Ureter (tissue), 1 donor: ENCODE results near the gene ALS2CL. TPM values are rescaled to one million over a fixed set of nuclear protein-coding genes. Genes with fewer than 3 reads are reported as not detected.
A peak's percentile ranks its signal among the peaks of the same experiment; 100 is the strongest.
"Not testable (repeated sequence)": the region's sequence is repeated elsewhere in the genome, so short reads cannot be mapped to it uniquely, and the experiment has no call there.

Experiments used
- DNase-seq: peaks from one replicate; pipeline ENCODE4 v3.0.0-alpha.2; 2020; ENCODE audit warnings: low spot score
- total RNA-seq: library from RNA; stranded (reverse); gene quantifications from one replicate; pipeline ENCODE4 v1.2.4, GENCODE V29; 2023
- donor health status: DM: yes; HTN: yes; CAD: no.

The ALS2CL gene
- 64.5 TPM for total RNA-seq

DNA sequence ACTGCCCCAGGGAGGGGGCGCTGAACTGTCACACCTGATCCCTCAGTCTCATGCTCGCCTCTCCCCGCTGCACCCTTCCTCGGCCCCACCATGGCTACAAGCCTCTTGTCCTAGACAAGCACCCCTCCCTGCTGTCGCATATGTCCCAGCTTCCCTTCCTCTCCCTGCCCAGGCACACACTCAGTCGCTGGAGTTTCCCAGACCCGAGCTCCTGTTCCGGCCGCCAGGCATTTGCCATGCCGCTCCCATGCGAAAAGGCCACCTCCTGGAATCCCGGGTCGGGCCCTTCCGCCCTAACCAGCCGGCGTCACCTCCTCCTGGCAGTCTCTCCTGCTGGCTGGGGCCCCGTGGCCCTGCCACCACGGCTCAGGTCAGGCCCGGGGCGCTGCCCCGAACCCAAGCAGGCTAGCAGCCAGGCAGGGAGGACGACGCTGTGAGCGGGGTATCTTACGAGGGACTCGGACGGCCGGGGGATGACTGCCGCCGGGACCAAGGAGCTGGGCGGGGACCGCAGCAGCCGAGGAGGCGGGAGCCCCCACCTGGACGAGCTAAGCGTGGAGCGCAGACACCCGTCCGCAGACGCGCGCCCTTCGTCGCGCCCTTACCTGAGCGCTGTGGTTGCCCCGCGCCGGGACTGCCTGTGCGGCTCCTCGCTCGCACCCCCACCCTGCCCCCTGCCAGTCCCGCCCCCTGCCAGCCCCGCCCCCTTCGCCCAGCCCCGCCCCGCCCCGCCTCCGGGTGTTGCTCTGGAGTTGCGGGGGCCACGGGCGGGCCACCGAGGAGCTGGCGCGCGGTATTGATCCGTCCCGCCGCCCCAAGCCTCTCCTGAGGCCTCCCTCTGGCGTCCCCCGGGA lies at the start of gene ALS2CL:
TSS of gene ALS2CL (minus strand) at position 642 of the 854 bp plus-strand sequence. CDS start 4,239 bp downstream, outside the sequence.
- peak; percentile 65 for DNase-seq

DNA sequence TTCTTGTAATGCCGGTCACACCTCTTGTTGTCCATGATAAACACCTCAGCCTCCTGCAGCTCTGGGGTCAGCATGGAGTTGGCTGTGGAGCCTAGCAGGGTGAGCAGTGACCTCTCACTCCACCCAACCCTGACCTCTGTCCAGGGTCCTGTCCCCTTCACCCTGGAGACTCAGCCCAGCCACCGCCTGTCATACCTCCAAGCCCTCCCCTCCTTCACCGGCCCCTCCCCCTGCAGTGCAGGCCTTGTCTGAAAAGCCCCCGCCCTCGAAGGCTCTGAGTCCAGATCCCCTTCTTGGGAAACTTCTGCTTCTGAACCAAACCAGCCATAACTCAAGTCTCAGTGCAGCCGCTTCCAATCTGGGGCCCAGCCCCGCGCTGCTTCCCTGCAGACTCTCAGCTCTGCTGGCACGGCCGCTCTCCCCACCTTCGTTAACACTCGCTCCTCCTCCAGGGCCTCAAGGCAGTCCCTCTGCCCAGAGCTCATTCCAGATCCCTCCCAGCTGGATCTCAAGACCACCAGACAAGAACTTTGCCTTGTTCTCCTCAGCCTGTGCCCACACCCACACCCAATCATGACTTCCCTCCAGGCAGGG lies 49.6 kb upstream of the ALS2CL start:
- no peak for DNase-seq

DNA sequence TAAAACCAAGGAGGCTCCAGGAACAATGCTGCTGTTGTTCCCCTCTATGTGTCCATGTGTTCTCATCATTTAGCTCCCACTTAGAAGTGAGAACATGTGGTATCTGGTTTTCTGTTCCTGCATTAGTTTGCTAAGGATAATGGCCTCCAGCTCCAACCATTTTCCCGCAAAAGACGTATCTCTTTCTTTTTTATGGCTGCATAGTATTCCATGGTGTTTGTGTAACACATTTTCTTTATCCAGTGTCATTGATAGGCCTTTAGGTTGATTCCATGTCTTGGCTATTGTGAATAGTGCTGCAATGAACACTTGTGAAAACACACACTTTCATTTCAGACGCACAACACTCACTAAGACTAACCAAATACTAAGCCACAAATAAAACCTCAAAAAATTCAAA lies 46.1 kb upstream of the ALS2CL start:
- DNase-seq: not testable (repeated sequence)

DNA sequence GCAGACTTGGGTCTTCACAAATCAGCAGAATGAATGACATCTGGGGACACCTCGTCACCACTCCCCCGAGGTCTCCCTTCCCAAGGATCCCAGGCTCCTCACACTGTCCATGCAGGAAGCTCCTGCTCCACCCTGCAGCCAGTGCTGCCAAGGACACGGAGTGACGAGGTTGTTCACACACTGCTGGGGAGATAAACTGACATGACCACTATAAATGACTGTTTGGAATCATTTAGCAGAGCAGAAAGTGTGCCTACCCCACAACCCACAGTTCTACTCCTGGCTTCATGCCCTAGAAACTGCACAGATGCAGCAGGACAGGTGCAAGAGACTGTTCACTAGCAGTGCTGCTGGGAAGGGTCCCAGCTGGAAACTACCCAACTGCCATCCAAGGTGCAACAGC lies 43.9 kb upstream of the ALS2CL start:
- DNase-seq: no peak

GRCh38 chr3:46736006-46736872 lies 42.8 kb upstream of the ALS2CL start:
- no peak for DNase-seq

DNA sequence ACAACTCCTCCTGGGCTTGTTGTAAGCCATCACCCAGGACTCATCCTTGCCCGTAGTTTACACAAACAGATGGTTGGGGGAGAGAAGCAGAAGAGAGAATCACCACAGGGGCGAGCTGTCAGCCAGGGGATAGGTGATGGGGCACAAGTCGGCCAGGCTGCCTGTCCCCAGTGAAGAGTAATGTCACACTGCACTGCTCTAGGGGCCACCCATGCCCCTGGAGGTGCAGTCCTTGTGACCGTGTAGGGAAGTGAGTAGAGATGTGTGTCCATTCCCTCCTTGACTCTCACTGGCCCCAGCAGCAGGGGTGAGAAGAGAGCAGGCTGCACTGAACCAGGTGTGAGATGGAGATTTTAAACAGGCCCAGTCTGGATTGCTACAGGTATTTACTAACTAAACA lies 41.3 kb upstream of the ALS2CL start:
- no peak for DNase-seq

DNA sequence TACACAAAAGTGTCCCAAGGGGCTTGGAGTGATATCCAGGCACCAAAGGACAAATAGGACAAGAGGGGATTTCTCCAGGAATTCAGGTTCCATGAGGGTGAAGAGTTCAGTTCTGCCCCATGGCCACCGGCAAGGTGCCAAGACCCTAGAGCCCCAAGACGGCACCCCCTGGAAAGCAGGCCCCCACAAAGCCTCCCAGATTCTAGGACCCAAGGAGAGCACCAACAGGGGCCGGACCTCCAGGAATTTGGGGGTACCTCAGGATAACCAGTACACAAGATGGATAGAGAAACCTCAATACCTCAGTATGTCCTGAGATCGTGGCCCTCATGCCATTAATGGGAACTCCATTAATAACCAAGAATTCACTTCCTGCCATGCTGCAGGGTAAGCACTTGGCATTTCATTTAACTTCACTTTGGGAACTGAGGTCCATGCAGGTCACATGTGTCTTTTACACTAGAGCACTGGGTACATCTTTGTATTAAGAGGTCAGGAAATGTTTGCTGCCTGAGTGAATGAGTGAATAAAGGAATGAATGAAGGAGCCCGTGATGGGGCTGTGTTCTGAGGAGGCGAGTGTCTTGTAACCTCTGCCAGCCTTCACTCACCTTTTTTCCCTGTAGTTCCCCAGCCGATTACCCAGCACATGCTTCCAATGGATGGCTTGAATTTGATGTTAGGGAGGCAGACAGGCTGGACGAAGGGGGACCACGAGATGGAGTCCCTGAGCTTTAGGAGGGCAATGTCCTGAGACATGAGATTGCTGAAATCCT lies 39.7 kb upstream of the ALS2CL start:
- DNase-seq: no peak

GRCh38 chr3:46731795-46732194 lies 38.3 kb upstream of the ALS2CL start:
- no peak for DNase-seq

DNA sequence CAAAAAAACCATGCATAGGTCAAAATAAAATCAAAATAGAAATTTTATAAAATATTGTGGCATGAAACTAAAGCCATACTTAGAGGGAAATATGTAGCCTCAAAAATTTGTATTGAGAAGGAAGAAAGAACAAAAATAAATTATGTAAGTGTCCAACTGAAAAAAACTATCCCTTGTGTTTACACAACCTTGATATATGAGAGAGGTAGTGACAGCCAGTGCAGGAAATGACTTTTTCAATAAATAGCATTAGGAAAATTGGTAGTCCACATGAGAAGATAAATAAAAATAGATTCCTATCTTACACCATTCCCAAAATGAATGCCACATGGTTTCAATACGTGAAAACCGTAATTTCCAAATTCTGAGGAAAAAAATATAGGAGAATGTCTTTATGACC lies 37.3 kb upstream of the ALS2CL start:
- no peak for DNase-seq

GRCh38 chr3:46729038-46729437 lies 35.6 kb upstream of the ALS2CL start:
- no peak for DNase-seq

- no peak for DNase-seq
Observed at GRCh38 chr3:46725621-46726314, 32.3 kb upstream of the ALS2CL start.

DNA sequence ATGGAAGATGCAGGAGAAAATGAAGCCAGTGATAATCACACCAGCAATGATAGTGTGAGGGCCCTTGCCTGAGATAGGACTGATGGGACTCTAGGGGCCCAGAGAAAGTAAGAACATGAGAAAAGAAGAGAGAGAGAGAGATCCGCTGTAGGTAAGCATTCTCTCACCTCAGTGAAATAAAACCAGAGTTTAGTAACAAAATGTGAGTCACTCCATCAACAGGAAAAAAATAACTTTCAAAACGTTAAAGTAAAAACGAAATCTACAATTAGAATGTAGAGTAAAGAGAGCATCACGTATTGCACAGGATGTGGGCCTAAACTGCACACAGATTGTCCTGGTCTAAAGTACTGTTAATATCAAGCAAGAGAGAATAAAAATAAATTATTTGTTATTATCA lies 30.9 kb upstream of the ALS2CL start:
- DNase-seq: no peak

DNA sequence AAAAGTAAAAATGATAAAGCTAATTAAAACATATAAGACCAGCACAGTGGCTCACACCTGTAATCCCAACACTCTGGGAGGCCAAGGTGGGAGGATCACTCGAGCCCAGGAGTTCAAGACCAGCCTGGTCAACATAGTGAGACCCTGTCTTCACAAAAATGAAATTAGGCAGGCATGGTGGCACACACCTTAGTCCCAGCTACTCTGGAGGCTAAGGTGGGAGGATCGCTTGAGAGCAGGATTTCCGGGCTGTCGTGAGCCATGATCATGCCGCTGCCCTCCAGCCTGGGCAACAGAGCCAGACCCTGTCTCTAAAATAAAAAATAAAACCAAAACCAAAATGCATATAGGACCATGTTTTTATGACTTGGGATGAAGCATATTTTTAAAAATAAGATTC lies 29.0 kb upstream of the ALS2CL start:
- DNase-seq: no peak

DNA sequence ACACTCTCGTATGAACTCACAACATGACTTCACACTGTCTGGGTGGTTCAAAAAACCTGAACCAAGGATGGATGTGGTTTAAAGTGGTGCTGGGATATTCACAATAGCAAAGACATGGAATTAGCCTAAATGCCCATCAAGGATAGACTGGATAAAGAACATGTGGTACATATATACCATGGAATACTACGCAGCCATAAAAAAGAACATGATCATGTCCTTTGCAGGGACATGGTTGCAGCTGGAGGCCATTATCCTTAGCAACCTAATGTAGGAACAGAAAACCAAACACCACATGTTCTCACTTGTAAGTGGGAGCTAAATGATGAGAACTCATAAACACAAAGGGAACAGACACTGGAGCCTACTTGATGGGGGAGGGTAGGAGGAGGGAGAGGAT lies 27.5 kb upstream of the ALS2CL start:
- DNase-seq: no peak

GRCh38 chr3:46719735-46720271 lies 26.3 kb upstream of the ALS2CL start:
- no peak for DNase-seq

- no peak for DNase-seq
Observed at GRCh38 chr3:46719044-46719565, 25.6 kb upstream of the ALS2CL start.

- peak; percentile 37 for DNase-seq
Observed at GRCh38 chr3:46717447-46718231, 24.2 kb upstream of the ALS2CL start, which contains the start of gene PRSS50. Gene PRSS50, minus strand, starts transcription at chr3:46717869. Its CDS starts 45 bp downstream, at chr3:46717824.

DNA sequence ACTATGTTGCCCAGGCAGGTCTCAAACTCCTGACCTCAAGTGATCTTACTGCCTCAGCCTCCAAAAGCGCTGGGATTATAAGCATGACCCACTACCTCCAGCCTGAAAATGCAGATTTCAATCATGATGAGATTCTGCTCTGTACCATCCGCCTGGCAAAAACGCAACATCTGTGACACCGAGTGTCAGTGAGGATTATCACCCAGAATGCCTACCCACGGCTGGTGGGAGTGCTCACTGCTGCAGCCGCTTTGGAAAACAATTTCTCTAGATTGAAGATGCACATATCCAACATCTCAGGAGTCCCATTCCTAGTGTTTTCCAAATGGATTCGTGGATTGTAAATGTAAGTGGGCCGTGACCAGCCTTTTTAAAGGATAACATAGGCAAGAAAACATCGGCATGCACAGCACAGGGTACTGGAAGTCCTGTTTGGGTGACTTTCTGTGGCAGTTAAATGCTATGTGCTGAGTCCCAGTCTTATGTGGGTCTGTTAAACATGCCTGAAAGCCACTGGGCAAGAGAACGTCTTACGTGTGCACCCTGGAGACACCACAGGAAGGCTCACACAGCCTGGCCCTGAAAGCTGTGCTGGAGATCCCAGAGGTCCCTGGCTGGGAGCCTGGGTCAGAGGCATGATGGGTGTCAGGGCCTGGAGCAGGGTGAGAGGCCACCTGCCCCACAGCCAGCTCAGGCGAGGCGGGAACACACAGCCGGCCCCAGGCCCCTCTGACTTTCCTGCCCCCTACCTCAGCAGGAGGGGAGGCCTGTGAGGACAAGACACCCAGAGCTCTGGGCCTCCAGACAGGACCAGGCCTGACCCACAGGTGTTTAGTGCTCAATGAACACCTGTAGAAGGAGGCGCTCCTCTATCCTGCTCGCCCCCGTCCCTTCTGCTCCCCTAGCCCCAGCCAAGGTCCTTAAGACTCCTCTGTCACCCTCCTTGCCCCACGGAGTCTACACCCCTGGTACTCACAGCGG lies 23.3 kb upstream of the ALS2CL start:
- no peak for DNase-seq
